HepG2 (cell line): ENCODE data around the gene STX2. TPM values are rescaled to one million over a fixed set of nuclear protein-coding genes. Genes with fewer than 3 reads are reported as not detected.
A peak's percentile ranks its signal among the peaks of the same experiment; 100 is the strongest.

Experiments used
- ATF7-NPFF ChIP-seq: sonication (generic); formaldehyde crosslinking; IDR thresholded peaks from 2 replicates; pipeline ENCODE4 v1.8.1; 2023; ENCODE audit warnings: mild to moderate bottlenecking, low read depth, missing genetic modification reagents, moderate library complexity
- CBX5 ChIP-seq: sonication (generic); formaldehyde crosslinking; IDR thresholded peaks from 2 replicates; pipeline ENCODE4 v1.4.0; 2020; ENCODE audit warnings: missing genetic modification reagents, borderline replicate concordance
- FOXM1 ChIP-seq: sonication (generic); formaldehyde crosslinking; IDR thresholded peaks from 2 replicates; pipeline ENCODE4 v1.5.0; 2020; ENCODE audit warnings: missing genetic modification reagents
- GATAD1 ChIP-seq: IDR thresholded peaks from 2 replicates; pipeline ENCODE4 v1.6.1; 2016; ENCODE audit warnings: missing genetic modification reagents, missing compliant biosample characterization
- GMEB2 ChIP-seq: IDR thresholded peaks from 2 replicates; pipeline ENCODE4 v1.6.1; 2016; ENCODE audit warnings: missing biosample characterization, missing genetic modification reagents, low read depth
- HNRNPLL ChIP-seq: fragments of 200-400 bp; formaldehyde crosslinking; IDR thresholded peaks from 2 replicates; pipeline ENCODE4 v1.6.1; 2017; ENCODE audit warnings: mild to moderate bottlenecking, low read depth, low read length; ENCODE audit not compliant: poor library complexity, severe bottlenecking
- KLF13 ChIP-seq: sonication (generic); formaldehyde crosslinking; IDR thresholded peaks from 2 replicates; pipeline ENCODE4 v1.4.0; 2020; ENCODE audit warnings: mild to moderate bottlenecking, missing genetic modification reagents
- NFIC ChIP-seq: IDR thresholded peaks from 2 replicates; pipeline ENCODE4 v1.6.1; 2012; ENCODE audit warnings: mild to moderate bottlenecking, low read length, inconsistent platforms
- NFKBIZ ChIP-seq: IDR thresholded peaks from 2 replicates; pipeline ENCODE4 v1.6.1; 2018; ENCODE audit warnings: missing genetic modification reagents, missing compliant biosample characterization
- NR2C2 ChIP-seq: sonication (generic); formaldehyde crosslinking; IDR thresholded peaks from 2 replicates; pipeline ENCODE4 v1.4.0; 2020; ENCODE audit warnings: missing genetic modification reagents, mild to moderate bottlenecking, moderate library complexity, borderline replicate concordance
- POLR2A ChIP-seq, 2 experiments: IDR thresholded peaks; 2 replicates each; pipeline ENCODE4 v1.6.1; 2011; ENCODE audit warnings: low read depth in 2 of 2, low read length in 2 of 2, mild to moderate bottlenecking in 1 of 2, moderate library complexity in 1 of 2; ENCODE audit not compliant: insufficient read depth in 1 of 2
- POLR2G ChIP-seq: fragments of 200-400 bp; formaldehyde crosslinking; IDR thresholded peaks from 2 replicates; pipeline ENCODE4 v1.6.1; 2018; ENCODE audit warnings: mild to moderate bottlenecking, low read depth, low read length, moderate library complexity
- RBAK ChIP-seq: sonication (generic); formaldehyde crosslinking; IDR thresholded peaks from 2 replicates; pipeline ENCODE4 v1.5.1; 2020; ENCODE audit warnings: mild to moderate bottlenecking, missing genetic modification reagents
- TCF12 ChIP-seq, 2 experiments: fragments of 450-650 bp in 1 of 2; sonication (generic) in 1 of 2; formaldehyde crosslinking in 1 of 2; IDR thresholded peaks; 2 replicates each; pipeline versions ENCODE4 v1.6.1 to v1.8.0; 2017 to 2022; ENCODE audit warnings: antibody characterized with exemption in 1 of 2, mild to moderate bottlenecking in 1 of 2, missing genetic modification reagents in 1 of 2, moderate library complexity in 1 of 2
- TOE1 ChIP-seq: sonication (generic); formaldehyde crosslinking; IDR thresholded peaks from 2 replicates; pipeline ENCODE4 v1.4.0; 2020; ENCODE audit warnings: mild to moderate bottlenecking, missing genetic modification reagents
- YEATS2 ChIP-seq: sonication (generic); formaldehyde crosslinking; IDR thresholded peaks from 2 replicates; pipeline ENCODE4 v1.4.0; 2020; ENCODE audit warnings: missing genetic modification reagents, borderline replicate concordance
- ZBTB38 ChIP-seq: sonication (generic); formaldehyde crosslinking; IDR thresholded peaks from 2 replicates; pipeline ENCODE4 v1.5.1; 2020; ENCODE audit warnings: mild to moderate bottlenecking, missing genetic modification reagents
- ZBTB7A ChIP-seq: sonication (generic); formaldehyde crosslinking; IDR thresholded peaks from 2 replicates; pipeline ENCODE4 v1.8.0; 2022; ENCODE audit warnings: mild to moderate bottlenecking, missing genetic modification reagents
- ZFP41 ChIP-seq: sonication (generic); formaldehyde crosslinking; IDR thresholded peaks from 2 replicates; pipeline ENCODE4 v1.4.0; 2020; ENCODE audit warnings: mild to moderate bottlenecking, missing genetic modification reagents, borderline replicate concordance
- ZNF317 ChIP-seq: sonication (generic); formaldehyde crosslinking; IDR thresholded peaks from 2 replicates; pipeline ENCODE4 v1.5.0; 2020; ENCODE audit warnings: mild to moderate bottlenecking, missing genetic modification reagents
- ZNF670 ChIP-seq: sonication (generic); formaldehyde crosslinking; IDR thresholded peaks from 2 replicates; pipeline ENCODE4 v1.8.0; 2022; ENCODE audit warnings: mild to moderate bottlenecking, missing genetic modification reagents, borderline replicate concordance
- ZNF674 ChIP-seq: sonication (generic); formaldehyde crosslinking; IDR thresholded peaks from 2 replicates; pipeline ENCODE4 v1.5.0; 2020; ENCODE audit warnings: low read depth, mild to moderate bottlenecking, missing genetic modification reagents
- ZNF766 ChIP-seq: sonication (generic); formaldehyde crosslinking; IDR thresholded peaks from 2 replicates; pipeline ENCODE4 v1.5.0; 2020; ENCODE audit warnings: missing genetic modification reagents, borderline replicate concordance
- ZNF841 ChIP-seq: sonication (generic); formaldehyde crosslinking; IDR thresholded peaks from 2 replicates; pipeline ENCODE4 v1.8.1; 2023; ENCODE audit warnings: missing genetic modification reagents, borderline replicate concordance
- polyA plus RNA-seq, 8 experiments: library from polyadenylated mRNA; depleted of rRNA in 3 of 8; stranded (reverse) in 7 of 8; unstranded in 1 of 8; fragments of >200 nt; fragmentation: Illumina TruSeq in 4 of 8; extraction: Trizol in 4 of 8; gene quantifications; 2 replicates each; pipeline versions ENCODE4 v1.2.1 to v1.2.3, GENCODE V29; 2011 to 2016; ENCODE audit warnings: low read depth in 4 of 8, missing spikeins in 1 of 8, mixed read lengths in 1 of 8; ENCODE audit not compliant: insufficient read depth in 1 of 8
- total RNA-seq, 5 experiments: library from RNA; depleted of rRNA; stranded (reverse); fragments of >200 nt; fragmentation: Illumina TruSeq; extraction: Trizol; gene quantifications; 2 replicates each; pipeline ENCODE4 v1.2.3, GENCODE V29; 2016; ENCODE audit warnings: low read depth in 1 of 5
- TF ChIP-seq, protein P1 (sequence below): sonication (generic); formaldehyde crosslinking; IDR thresholded peaks from 2 replicates; pipeline ENCODE4 v1.4.0; 2020; ENCODE audit warnings: mild to moderate bottlenecking, missing genetic modification reagents
- TF ChIP-seq, protein P2 (sequence below): sonication (generic); formaldehyde crosslinking; IDR thresholded peaks from 2 replicates; pipeline ENCODE4 v1.4.0; 2020; ENCODE audit warnings: missing genetic modification reagents
- TF ChIP-seq, protein P3 (sequence below): sonication (generic); formaldehyde crosslinking; IDR thresholded peaks from 2 replicates; pipeline ENCODE4 v1.5.1; 2020; ENCODE audit warnings: mild to moderate bottlenecking, missing genetic modification reagents, moderate library complexity

The STX2 gene
- total and polyA plus RNA-seq, 2 of the 13 experiments (the other 11 are each of a cell fraction or from before 2014, with no cell fraction given) = 13.4 to 25.1 TPM

DNA sequence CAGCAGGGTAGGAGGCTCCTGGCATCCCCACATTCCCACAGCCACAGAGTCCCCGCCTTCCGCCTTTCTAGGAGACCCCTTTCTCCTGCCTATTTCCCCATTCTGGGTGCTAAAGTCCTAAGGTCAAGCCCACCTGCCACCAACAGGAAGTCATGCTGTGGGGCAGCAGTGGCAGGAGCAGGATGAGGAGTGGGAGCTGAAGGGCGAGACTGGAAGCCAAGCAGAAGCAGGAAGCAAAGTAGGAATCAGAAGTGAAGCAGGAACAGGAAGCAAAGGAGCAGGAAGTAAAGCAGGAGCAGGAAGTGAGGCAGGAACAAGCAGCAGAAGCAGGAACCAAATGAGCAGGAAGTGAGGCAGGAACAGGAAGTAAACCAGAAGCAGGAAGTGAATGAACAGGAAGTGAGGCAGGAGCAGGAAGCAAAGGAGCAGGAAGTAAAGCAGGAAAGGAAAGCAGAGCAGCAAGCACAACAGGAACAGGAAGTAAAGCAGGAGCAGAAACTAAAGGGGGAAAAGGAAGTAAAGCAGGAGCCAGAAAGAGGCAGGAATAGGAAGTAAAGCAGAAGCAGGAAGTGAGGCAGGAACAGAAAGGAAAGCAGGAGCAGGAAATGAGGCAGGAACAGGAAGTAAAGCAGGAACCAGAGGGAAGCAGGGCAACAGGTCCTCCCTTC lies 84.7 kb downstream of the STX2 start (continued):
- TF ChIP-seq GMEB2 (CRISPR knock-in tag) (no peak), ZBTB38 (no peak), ZBTB7A (CRISPR knock-in tag) (no peak), ZNF766 (CRISPR knock-in tag) (no peak), NFKBIZ (CRISPR knock-in tag) (no peak), ZNF317 (no peak), ZFP41 (CRISPR knock-in tag) (no peak), NR2C2 (peak; percentile 76), ZNF674 (CRISPR knock-in tag) (no peak), FOXM1 (CRISPR knock-in tag) (no peak), RBAK (CRISPR knock-in tag) (no peak), POLR2A (IDR thresholded peaks at IDR 0.05; ENCODE audit: insufficient read depth in 1 of 2, low read depth in 2 of 2, low read length in 2 of 2) (no peak), TCF12 (IDR thresholded peaks at IDR 0.05) (no peak), TCF12 (CRISPR knock-in tag; IDR thresholded peaks at IDR 0.05) (no peak), GATAD1 (no peak), ZNF670 (no peak), ZNF841 (CRISPR knock-in tag) (no peak), TOE1 (no peak), NFIC (no peak), KLF13 (no peak), CBX5 (CRISPR knock-in tag) (no peak), YEATS2 (CRISPR knock-in tag) (no peak), POLR2G (no peak), HNRNPLL (no peak), ATF7-NPFF (no peak)
- TF ChIP-seq, protein P1, sequence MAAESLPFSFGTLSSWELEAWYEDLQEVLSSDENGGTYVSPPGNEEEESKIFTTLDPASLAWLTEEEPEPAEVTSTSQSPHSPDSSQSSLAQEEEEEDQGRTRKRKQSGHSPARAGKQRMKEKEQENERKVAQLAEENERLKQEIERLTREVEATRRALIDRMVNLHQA (CRISPR knock-in tag) = no peak
- TF ChIP-seq, protein P2, sequence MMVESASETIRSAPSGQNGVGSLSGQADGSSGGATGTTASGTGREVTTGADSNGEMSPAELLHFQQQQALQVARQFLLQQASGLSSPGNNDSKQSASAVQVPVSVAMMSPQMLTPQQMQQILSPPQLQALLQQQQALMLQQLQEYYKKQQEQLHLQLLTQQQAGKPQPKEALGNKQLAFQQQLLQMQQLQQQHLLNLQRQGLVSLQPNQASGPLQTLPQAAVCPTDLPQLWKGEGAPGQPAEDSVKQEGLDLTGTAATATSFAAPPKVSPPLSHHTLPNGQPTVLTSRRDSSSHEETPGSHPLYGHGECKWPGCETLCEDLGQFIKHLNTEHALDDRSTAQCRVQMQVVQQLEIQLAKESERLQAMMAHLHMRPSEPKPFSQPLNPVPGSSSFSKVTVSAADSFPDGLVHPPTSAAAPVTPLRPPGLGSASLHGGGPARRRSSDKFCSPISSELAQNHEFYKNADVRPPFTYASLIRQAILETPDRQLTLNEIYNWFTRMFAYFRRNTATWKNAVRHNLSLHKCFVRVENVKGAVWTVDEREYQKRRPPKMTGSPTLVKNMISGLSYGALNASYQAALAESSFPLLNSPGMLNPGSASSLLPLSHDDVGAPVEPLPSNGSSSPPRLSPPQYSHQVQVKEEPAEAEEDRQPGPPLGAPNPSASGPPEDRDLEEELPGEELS = no peak
- TF ChIP-seq, protein P3, sequence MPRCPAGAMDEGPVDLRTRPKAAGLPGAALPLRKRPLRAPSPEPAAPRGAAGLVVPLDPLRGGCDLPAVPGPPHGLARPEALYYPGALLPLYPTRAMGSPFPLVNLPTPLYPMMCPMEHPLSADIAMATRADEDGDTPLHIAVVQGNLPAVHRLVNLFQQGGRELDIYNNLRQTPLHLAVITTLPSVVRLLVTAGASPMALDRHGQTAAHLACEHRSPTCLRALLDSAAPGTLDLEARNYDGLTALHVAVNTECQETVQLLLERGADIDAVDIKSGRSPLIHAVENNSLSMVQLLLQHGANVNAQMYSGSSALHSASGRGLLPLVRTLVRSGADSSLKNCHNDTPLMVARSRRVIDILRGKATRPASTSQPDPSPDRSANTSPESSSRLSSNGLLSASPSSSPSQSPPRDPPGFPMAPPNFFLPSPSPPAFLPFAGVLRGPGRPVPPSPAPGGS = no peak
